CD4-positive, alpha-beta T cell treated with Interleukin-21 for 1 hour (primary cell): Measurements from ENCODE around the gene GRB14.
"Not testable (repeated sequence)": the region's sequence is repeated elsewhere in the genome, so short reads cannot be mapped to it uniquely, and the experiment has no call there.

Source experiments
- DNase-seq: peaks from one replicate; pipeline ENCODE4 v3.0.0-alpha.2; 2020

The GRB14 gene

GRCh38 chr2:164478205-164478604 lies 143.1 kb downstream of the GRB14 start:
- DNase-seq = no peak

- no peak for DNase-seq
Measured at GRCh38 chr2:164474873-164475272, 146.4 kb downstream of the GRB14 start.

GRCh38 chr2:164473021-164473420 lies 148.3 kb downstream of the GRB14 start:
- no peak for DNase-seq

- not testable (repeated sequence) for DNase-seq
Measured at GRCh38 chr2:164465047-164465446, 156.2 kb downstream of the GRB14 start.

- no peak for DNase-seq
Measured at GRCh38 chr2:164464376-164464775, 156.9 kb downstream of the GRB14 start.

- DNase-seq = no peak
Measured at GRCh38 chr2:164458792-164459191, 162.5 kb downstream of the GRB14 start.

- no peak for DNase-seq
Measured at GRCh38 chr2:164457271-164457670, 164.0 kb downstream of the GRB14 start.

GRCh38 chr2:164456619-164457018 lies 164.7 kb downstream of the GRB14 start:
- no peak for DNase-seq

- DNase-seq = no peak
Measured at GRCh38 chr2:164453656-164454305, 167.5 kb downstream of the GRB14 start.

GRCh38 chr2:164450278-164450677 lies 171.0 kb downstream of the GRB14 start:
- DNase-seq = no peak

- DNase-seq = no peak
Measured at GRCh38 chr2:164449706-164450105, 171.6 kb downstream of the GRB14 start.

GRCh38 chr2:164447660-164448059 lies 173.6 kb downstream of the GRB14 start:
- DNase-seq = no peak
